ENCODE measurements around the gene FBXO10. TPM values are rescaled to one million over a fixed set of nuclear protein-coding genes. Genes with fewer than 3 reads are reported as not detected.

FBXO10 gene
- polyA plus RNA-seq, 1 donor: 5.7 TPM

DNA sequence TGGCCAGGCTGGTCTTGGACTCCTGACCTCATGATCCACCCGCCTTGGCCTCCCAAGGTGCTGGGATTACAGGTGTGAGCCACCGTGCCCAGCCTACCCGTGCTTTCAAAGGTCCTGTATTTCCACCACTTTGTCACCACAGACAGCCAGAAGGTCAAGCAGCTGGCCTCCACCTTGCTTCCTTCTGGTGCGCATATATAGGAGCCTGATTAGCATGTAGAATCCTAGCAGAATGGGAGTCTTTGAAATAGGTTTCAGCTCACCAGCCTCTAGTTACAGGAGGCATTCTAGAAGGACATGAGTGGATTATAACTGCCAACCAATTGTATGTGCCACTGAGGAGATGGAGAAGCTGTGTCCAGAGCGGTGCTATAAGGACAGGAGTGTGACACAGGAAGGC, 71.6 kb downstream of the FBXO10 start:
- no peaks in the 10 kb centered on the region for H3K27me3 ChIP-seq (ENCODE audit: control insufficient read depth, insufficient read depth, low read length)
- peaks cover 6% of the 10 kb centered on the region for H3K4me1 ChIP-seq (ENCODE audit: control insufficient read depth, insufficient read depth, low read length)
- H3K4me3 ChIP-seq (ENCODE audit: low read length): no peak overlapping the region
- no peak for DNase-seq
- no CpG with 5 or more reads among the region's 5 CpGs for whole genome bisulfite sequencing (ENCODE audit: insufficient coverage, low lambda C conversion rate)
- H3K9me3 ChIP-seq (ENCODE audit: control insufficient read depth, low read depth, low read length): no peaks in the 10 kb centered on the region
- peaks cover 38% of the 10 kb centered on the region for H3K36me3 ChIP-seq (ENCODE audit: control insufficient read depth, insufficient read depth, low read length)
- no peak overlapping the region for H3K27ac ChIP-seq (ENCODE audit: low read length)

DNA sequence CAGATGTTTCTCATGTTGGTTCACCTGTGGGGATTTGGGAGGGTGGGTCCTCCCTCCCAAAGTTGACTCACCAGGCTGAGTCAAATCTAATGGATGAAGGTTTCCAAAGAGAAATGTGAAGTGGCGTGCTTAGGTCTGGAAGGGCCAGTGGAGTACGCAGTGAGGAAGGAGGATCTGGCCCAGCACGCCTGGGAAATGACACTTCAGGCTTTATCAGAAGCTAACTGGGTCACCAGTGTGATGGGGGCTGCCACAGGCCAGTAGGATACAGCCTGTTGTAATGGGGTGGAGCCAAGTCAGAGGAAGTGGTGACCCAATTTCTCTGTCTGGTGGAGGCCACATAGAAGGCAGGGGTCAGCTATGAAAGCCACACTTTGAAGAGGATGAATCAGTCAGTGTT, 72.4 kb downstream of the FBXO10 start:
- no CpG with 5 or more reads among the region's 3 CpGs for WGBS (ENCODE audit: insufficient coverage, low lambda C conversion rate)

DNA sequence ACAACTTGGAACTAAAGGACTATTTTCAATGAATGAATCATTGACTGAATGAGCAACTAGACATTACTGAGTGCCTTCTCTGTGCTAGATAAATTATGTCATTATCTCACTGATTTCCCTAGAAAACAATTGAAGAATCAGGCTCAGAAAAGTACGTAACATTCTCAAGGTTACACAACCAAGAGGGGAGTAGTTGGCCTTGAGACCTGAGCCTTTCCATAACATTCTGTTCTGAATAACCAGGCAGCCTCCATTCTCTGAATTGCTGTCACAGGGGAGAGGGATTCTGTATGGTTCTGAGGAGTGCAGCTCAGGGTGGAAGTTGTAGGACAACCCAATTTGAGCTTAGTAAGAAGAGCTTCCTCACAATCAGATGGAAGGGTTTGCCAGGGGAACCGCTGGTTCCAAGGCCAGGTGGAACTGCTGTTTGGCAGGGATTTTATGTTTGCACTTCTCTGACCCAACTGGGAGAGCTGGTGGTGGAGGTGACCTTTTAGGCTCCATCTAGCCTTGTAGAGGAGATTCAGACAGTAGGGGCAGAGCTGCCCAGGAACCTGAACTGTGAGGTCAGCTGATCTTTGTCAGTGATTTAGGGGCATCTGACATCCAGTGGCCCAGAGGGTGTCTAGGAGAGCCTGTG, 74.1 kb downstream of the FBXO10 start:
- DNase-seq: no peak
- no CpG with 5 or more reads among the region's 2 CpGs for WGBS (ENCODE audit: insufficient coverage, low lambda C conversion rate)
- Histone ChIP-seq H3K9me3 (ENCODE audit: control insufficient read depth, low read depth, low read length) (no peaks in the 10 kb centered on the region), H3K4me1 (ENCODE audit: control insufficient read depth, insufficient read depth, low read length) (no peaks in the 10 kb centered on the region), H3K27me3 (ENCODE audit: control insufficient read depth, insufficient read depth, low read length) (no peaks in the 10 kb centered on the region), H3K27ac (ENCODE audit: low read length) (no peak overlapping the region), H3K4me3 (ENCODE audit: low read length) (no peak overlapping the region), H3K36me3 (ENCODE audit: control insufficient read depth, insufficient read depth, low read length) (peaks cover 56% of the 10 kb centered on the region)

More for the DNA sequence above, 72.4 kb downstream of the FBXO10 start:
- no peak for DNase-seq
- no peaks in the 10 kb centered on the region for H3K9me3 ChIP-seq (ENCODE audit: control insufficient read depth, low read depth, low read length)
- H3K36me3 ChIP-seq (ENCODE audit: control insufficient read depth, insufficient read depth, low read length): peaks cover 42% of the 10 kb centered on the region
- no peak overlapping the region for H3K27ac ChIP-seq (ENCODE audit: low read length)
- H3K4me1 ChIP-seq (ENCODE audit: control insufficient read depth, insufficient read depth, low read length): peaks cover 6% of the 10 kb centered on the region
- H3K27me3 ChIP-seq (ENCODE audit: control insufficient read depth, insufficient read depth, low read length): no peaks in the 10 kb centered on the region
- H3K4me3 ChIP-seq (ENCODE audit: low read length): no peak overlapping the region

DNA sequence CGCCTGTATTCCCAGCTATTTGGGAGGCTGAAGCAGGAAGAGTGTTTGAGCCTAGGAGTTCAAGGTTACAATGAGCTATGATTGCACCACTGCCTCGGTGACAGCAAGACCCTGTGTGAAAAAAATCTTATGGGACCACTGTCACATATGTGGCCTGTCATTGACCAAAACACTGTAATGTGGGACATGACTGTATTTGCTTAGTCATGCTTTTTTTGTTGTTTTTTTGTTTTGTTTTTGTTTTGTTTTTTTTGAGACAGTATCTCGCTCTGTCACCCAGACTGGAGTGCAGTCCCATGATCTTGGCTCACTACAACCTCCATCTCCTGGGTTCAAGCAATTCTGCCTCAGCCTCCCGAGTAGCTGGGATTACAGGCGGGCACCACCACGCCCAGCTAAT, 76.9 kb downstream of the FBXO10 start:
- WGBS (ENCODE audit: insufficient coverage, low lambda C conversion rate): no CpG with 5 or more reads among the region's 6 CpGs
- Histone ChIP-seq H3K4me1 (ENCODE audit: control insufficient read depth, insufficient read depth, low read length) (no peaks in the 10 kb centered on the region), H3K36me3 (ENCODE audit: control insufficient read depth, insufficient read depth, low read length) (peaks cover 74% of the 10 kb centered on the region), H3K27ac (ENCODE audit: low read length) (no peak overlapping the region), H3K9me3 (ENCODE audit: control insufficient read depth, low read depth, low read length) (no peaks in the 10 kb centered on the region), H3K27me3 (ENCODE audit: control insufficient read depth, insufficient read depth, low read length) (no peaks in the 10 kb centered on the region), H3K4me3 (ENCODE audit: low read length) (no peak overlapping the region)
- DNase-seq: no peak

DNA sequence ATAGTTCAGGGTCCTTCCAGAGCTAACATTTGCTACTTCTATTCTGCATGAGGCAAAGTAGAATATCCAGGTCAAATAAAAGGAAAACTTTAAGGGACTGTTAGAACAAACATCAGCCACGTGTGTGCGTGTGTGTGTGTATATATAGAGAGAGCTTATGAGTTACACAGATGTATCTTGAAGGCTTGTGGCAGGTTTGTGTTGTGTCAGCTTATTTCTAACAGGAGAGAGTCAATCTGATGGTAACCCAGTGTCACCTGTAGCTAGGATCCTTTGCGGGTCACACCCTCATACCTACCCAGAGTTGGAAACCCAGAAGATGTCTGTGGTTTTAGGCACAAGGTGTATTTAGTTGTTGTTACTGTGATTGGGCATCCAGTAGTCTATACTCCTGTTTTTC, 77.7 kb downstream of the FBXO10 start:
- Histone ChIP-seq H3K4me1 (ENCODE audit: control insufficient read depth, insufficient read depth, low read length) (no peaks in the 10 kb centered on the region), H3K4me3 (ENCODE audit: low read length) (no peak overlapping the region), H3K36me3 (ENCODE audit: control insufficient read depth, insufficient read depth, low read length) (peaks cover 79% of the 10 kb centered on the region), H3K27me3 (ENCODE audit: control insufficient read depth, insufficient read depth, low read length) (no peaks in the 10 kb centered on the region), H3K27ac (ENCODE audit: low read length) (no peak overlapping the region), H3K9me3 (ENCODE audit: control insufficient read depth, low read depth, low read length) (no peaks in the 10 kb centered on the region)
- 70% methylated on average over 3 of the region's 3 CpGs for WGBS (ENCODE audit: insufficient coverage, low lambda C conversion rate)
- DNase-seq: no peak

DNA sequence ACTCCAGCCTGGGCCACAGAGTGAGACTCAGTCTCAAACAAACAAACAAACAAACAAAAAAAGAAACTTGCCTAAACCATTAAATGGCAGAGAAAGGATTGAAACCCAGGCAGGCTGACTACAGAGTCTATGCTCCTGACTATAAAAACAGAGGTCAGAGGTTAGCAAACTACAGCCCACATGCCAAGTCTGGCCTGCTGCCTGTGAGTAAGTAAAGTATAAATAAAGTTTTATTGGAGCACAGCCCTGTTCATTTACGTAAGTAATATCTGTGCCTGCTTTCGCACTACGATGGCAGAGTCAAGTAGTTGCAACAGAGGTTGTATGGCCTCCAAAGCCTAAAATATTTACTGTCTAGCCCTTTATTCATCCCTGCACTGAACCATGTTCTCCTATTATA, 78.9 kb downstream of the FBXO10 start:
- no CpG with 5 or more reads among the region's 3 CpGs for WGBS (ENCODE audit: insufficient coverage, low lambda C conversion rate)

DNA sequence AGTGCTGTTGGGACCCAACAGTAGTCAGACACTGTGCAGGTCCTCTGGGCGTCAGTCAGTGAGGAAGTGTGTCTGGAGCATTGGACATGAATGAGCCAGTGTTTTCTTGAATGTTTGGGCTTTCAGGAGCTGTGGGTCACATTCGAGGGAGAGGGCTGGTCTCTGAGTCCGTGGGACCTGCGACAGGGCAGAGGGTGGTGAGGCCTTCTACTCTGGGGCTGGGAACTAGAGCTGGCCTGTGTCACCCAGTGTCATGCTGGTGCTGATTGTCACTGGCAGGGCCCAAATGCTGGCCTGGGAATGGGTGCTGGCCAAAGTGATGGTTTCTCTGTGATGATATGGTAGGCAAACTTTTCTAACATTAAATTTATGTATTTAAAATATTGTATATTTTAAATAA, 80.2 kb downstream of the FBXO10 start:
- Histone ChIP-seq H3K27ac (ENCODE audit: low read length) (no peak overlapping the region), H3K9me3 (ENCODE audit: control insufficient read depth, low read depth, low read length) (no peaks in the 10 kb centered on the region), H3K4me3 (ENCODE audit: low read length) (no peak overlapping the region), H3K27me3 (ENCODE audit: control insufficient read depth, insufficient read depth, low read length) (no peaks in the 10 kb centered on the region), H3K36me3 (ENCODE audit: control insufficient read depth, insufficient read depth, low read length) (peaks cover 71% of the 10 kb centered on the region), H3K4me1 (ENCODE audit: control insufficient read depth, insufficient read depth, low read length) (no peaks in the 10 kb centered on the region)
- no peak for DNase-seq
- no CpG with 5 or more reads among the region's 4 CpGs for WGBS (ENCODE audit: insufficient coverage, low lambda C conversion rate)

More for the DNA sequence above, 78.9 kb downstream of the FBXO10 start:
- Histone ChIP-seq H3K36me3 (ENCODE audit: control insufficient read depth, insufficient read depth, low read length) (peaks cover 78% of the 10 kb centered on the region), H3K4me3 (ENCODE audit: low read length) (no peak overlapping the region), H3K4me1 (ENCODE audit: control insufficient read depth, insufficient read depth, low read length) (no peaks in the 10 kb centered on the region), H3K9me3 (ENCODE audit: control insufficient read depth, low read depth, low read length) (no peaks in the 10 kb centered on the region), H3K27me3 (ENCODE audit: control insufficient read depth, insufficient read depth, low read length) (no peaks in the 10 kb centered on the region), H3K27ac (ENCODE audit: low read length) (no peak overlapping the region)
- DNase-seq: no peak

DNA sequence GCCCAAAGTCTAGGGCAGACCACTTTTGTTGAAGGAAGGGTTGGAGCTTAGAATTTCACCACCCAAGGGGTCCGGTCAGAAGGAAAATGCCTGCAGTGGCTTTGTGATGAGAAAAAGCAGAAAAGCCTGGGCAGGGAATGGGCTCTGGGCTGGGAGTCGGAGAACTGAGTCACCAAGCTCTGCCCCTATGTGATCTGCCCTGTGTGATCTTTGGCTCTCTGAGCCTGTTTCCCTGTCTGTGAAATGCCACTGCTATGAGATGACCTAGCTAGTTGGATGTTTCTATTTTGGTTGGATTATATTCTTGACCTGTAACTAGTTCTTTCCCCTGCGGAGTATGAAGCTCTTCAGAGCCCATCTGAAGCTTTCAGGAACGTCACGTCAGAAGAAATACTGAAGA, 80.6 kb downstream of the FBXO10 start:
- H3K27ac ChIP-seq (ENCODE audit: low read length): no peak overlapping the region
- peaks cover 68% of the 10 kb centered on the region for H3K36me3 ChIP-seq (ENCODE audit: control insufficient read depth, insufficient read depth, low read length)
- no peaks in the 10 kb centered on the region for H3K27me3 ChIP-seq (ENCODE audit: control insufficient read depth, insufficient read depth, low read length)
- no peaks in the 10 kb centered on the region for H3K9me3 ChIP-seq (ENCODE audit: control insufficient read depth, low read depth, low read length)
- DNase-seq: no peak
- no peak overlapping the region for H3K4me3 ChIP-seq (ENCODE audit: low read length)
- H3K4me1 ChIP-seq (ENCODE audit: control insufficient read depth, insufficient read depth, low read length): no peaks in the 10 kb centered on the region
- 100% methylated on average over 2 of the region's 5 CpGs for WGBS (ENCODE audit: insufficient coverage, low lambda C conversion rate)

DNA sequence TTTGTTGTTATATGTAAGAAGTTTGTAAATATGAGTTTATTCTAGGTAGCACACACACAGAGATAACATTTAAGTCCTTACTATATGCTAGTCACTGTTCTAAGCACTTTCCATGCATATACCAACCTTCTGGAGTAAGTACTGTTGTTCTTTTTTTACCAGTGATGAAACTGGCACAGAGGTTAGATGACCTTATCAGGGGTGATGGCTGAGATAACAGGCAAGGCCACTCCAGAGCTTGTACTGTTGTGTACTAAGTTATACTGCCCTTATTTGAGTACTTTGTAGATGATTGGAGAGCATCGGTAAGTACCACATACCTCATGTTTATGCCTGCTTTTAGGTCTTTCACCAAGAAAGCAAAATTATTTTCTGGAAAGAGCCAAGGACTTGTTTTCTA, 84.2 kb downstream of the FBXO10 start:
- DNase-seq: no peak
- no peak overlapping the region for H3K4me3 ChIP-seq (ENCODE audit: low read length)
- H3K4me1 ChIP-seq (ENCODE audit: control insufficient read depth, insufficient read depth, low read length): peaks cover 3% of the 10 kb centered on the region
- WGBS (ENCODE audit: insufficient coverage, low lambda C conversion rate): no CpG with 5 or more reads among the region's 1 CpG
- no peaks in the 10 kb centered on the region for H3K27me3 ChIP-seq (ENCODE audit: control insufficient read depth, insufficient read depth, low read length)
- H3K9me3 ChIP-seq (ENCODE audit: control insufficient read depth, low read depth, low read length): no peaks in the 10 kb centered on the region
- H3K27ac ChIP-seq (ENCODE audit: low read length): no peak overlapping the region
- peaks cover 61% of the 10 kb centered on the region for H3K36me3 ChIP-seq (ENCODE audit: control insufficient read depth, insufficient read depth, low read length)

DNA sequence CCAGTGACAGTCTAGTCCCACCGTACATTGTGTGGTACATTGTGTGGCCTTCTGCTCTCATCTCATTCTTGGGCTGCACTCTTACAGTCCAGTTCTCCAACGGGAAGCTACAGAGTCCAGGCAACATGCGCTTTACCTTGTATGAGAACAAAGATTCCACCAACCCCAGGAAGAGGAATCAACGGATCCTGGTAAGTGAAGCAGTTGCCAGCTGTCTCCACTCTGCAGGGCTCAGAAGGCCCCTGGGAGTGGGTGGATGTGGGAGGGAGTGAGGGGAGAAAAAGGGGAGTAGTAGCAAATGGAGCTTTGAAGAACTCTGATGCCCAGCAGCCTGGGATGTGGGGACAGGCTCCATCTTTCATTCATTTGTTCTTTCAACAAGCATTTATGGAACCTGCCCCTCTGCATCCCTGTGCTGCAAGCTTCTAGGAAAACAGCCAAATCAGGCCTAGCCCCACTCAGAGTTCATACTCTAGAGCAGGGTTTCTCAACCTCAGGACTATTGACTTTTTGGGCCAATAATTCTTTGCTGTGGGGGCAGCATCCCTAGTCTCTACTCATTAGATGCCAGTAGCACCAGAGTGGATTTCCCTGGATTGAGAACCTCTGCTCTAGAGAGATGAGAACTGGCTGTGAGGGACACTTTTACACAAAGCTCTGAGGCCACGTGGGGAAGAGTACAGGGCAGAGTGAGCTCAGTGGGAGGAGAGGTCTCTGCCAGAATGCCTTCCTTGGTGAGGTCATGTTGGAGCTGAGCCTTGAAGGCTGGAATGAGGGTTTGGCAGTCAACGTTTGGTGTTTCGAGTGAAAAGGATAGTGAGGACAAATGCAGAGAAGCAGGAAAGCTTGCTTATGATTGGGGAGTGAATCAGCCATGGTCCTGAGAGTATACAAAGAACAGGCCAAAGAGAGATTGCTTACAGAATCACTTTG, 89.3 kb downstream of the FBXO10 start:
- Histone ChIP-seq H3K27ac (ENCODE audit: low read length) (peak overlapping the region; percentile 41), H3K9me3 (ENCODE audit: control insufficient read depth, low read depth, low read length) (no peaks in the 10 kb centered on the region), H3K36me3 (ENCODE audit: control insufficient read depth, insufficient read depth, low read length) (peaks cover 17% of the 10 kb centered on the region), H3K27me3 (ENCODE audit: control insufficient read depth, insufficient read depth, low read length) (no peaks in the 10 kb centered on the region), H3K4me1 (ENCODE audit: control insufficient read depth, insufficient read depth, low read length) (peaks cover 9% of the 10 kb centered on the region), H3K4me3 (ENCODE audit: low read length) (peak overlapping the region; percentile 89)
- peak in 1 of 2 donors; percentile 42 for DNase-seq
- WGBS (ENCODE audit: insufficient coverage, low lambda C conversion rate): 80% methylated on average over 1 of the region's 7 CpGs

All from large intestine (tissue), 3 donors.